Stimulated activated naive CD8-positive, alpha-beta T cell treated with anti-CD3 and anti-CD28 coated beads, Interleukin-15, Interleukin-2, amounts not matched to agents 100 ng/mL and 50 ng/mL, for 24 hours (primary cell): Measurements from ENCODE around the gene EML5.

Experiments
- H3K27ac Mint-ChIP-seq: one replicate; pipeline ENCODE4 v1.8.0; 2021; ENCODE audit warnings: mild to moderate bottlenecking, mixed read lengths
- H3K27me3 Mint-ChIP-seq: one replicate; pipeline ENCODE4 v1.8.0; 2021; ENCODE audit warnings: mixed read lengths
- H3K36me3 Mint-ChIP-seq: one replicate; pipeline ENCODE4 v1.8.0; 2021; ENCODE audit warnings: low read depth, mixed read lengths
- H3K4me1 Mint-ChIP-seq: one replicate; pipeline ENCODE4 v1.8.0; 2021; ENCODE audit warnings: low read depth, mixed read lengths
- H3K4me3 Mint-ChIP-seq: one replicate; pipeline ENCODE4 v1.8.0; 2021; ENCODE audit warnings: mild to moderate bottlenecking, mixed read lengths
- H3K9me3 Mint-ChIP-seq: one replicate; pipeline ENCODE4 v1.8.0; 2021; ENCODE audit warnings: mixed read lengths

Gene EML5

DNA sequence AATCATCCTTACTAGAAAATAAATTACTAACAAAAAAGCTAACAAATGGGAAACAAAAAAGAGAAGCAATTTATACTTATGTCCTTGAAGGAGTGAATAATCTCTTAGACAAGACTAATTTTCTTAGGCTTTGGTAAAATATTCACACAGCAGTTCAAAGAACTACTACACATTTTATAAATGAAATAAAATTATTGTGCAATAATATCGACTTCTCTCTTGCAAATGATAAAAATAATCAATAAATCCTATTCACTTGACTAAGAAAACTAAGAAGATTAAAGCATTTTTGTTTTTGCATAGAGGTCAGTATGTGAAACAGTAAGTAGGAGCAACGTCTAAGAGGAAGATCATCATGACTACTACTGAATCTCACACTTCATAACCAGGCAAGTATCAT lies 82.0 kb downstream of the EML5 start:
- H3K9me3 Mint-ChIP-seq, result no peaks in the 10 kb centered on the region
- H3K36me3 Mint-ChIP-seq, result peaks cover 7% of the 10 kb centered on the region
- H3K27ac Mint-ChIP-seq, result no peak overlapping the region
- H3K4me1 Mint-ChIP-seq, result no peaks in the 10 kb centered on the region
- no peak overlapping the region for H3K4me3 Mint-ChIP-seq
- H3K27me3 Mint-ChIP-seq, result no peaks in the 10 kb centered on the region

DNA sequence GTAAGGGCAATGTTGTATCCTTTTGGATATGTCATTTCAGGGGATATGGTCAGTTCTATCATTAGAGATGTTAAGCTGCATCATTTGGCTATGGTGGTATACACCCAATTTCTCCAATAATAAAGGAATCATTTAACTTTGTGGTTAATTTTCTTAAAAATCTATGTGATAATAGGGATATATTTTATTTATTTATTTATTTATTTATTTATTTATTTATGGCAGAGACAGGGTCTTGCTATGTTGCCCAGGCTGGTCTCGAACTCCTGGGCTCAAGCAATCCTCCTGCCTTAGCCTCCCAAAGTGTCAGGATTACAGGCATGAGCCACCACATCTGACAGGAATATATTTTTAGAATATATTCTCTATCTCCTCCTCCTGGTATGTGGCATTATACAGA lies 85.7 kb downstream of the EML5 start:
- H3K4me1 Mint-ChIP-seq, result no peaks in the 10 kb centered on the region
- H3K9me3 Mint-ChIP-seq, result no peaks in the 10 kb centered on the region
- no peak overlapping the region for H3K4me3 Mint-ChIP-seq
- peaks cover 26% of the 10 kb centered on the region for H3K36me3 Mint-ChIP-seq
- no peak overlapping the region for H3K27ac Mint-ChIP-seq
- H3K27me3 Mint-ChIP-seq, result no peaks in the 10 kb centered on the region

DNA sequence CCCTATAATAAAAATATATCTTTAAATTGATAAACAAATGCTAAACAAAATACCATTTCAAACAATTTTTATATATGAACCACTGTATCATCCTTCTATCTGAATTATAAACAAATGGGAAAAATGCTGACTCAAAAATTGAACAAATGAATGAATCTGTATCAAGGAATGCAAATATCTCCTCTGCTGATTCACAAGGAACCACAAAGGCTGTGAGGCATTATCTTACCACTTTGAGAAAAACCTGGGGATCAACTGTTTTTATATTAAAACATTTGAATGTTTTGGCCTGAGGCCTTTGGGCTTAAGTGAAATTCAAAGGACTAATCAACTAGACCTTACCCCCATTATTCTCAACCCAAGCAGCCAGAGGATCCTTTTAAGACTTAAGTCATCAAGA lies 86.3 kb downstream of the EML5 start:
- no peaks in the 10 kb centered on the region for H3K9me3 Mint-ChIP-seq
- H3K4me3 Mint-ChIP-seq, result no peak overlapping the region
- peaks cover 26% of the 10 kb centered on the region for H3K36me3 Mint-ChIP-seq
- no peak overlapping the region for H3K27ac Mint-ChIP-seq
- H3K4me1 Mint-ChIP-seq, result no peaks in the 10 kb centered on the region
- H3K27me3 Mint-ChIP-seq, result no peaks in the 10 kb centered on the region

DNA sequence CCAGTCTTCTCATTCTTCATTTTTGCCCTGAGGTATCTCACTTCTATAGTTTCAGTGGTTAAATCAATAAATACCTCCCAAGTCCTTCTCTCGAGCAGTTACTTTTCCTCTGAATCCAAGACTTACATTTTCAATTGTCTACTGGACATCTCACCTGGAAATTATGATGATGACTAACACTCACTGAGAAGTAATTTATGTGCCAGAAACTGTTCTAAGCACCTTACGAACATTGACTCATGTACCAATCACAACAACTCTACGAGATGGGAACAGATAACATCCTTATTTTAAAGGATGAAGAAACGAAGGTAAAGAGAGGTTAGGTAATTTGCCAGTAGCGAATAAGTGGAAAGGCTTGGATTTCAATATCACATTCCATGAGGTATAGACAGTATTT lies 94.1 kb downstream of the EML5 start:
- no peak overlapping the region for H3K4me3 Mint-ChIP-seq
- H3K27ac Mint-ChIP-seq, result no peak overlapping the region
- no peaks in the 10 kb centered on the region for H3K27me3 Mint-ChIP-seq
- H3K9me3 Mint-ChIP-seq, result no peaks in the 10 kb centered on the region
- no peaks in the 10 kb centered on the region for H3K4me1 Mint-ChIP-seq
- peaks cover 12% of the 10 kb centered on the region for H3K36me3 Mint-ChIP-seq

DNA sequence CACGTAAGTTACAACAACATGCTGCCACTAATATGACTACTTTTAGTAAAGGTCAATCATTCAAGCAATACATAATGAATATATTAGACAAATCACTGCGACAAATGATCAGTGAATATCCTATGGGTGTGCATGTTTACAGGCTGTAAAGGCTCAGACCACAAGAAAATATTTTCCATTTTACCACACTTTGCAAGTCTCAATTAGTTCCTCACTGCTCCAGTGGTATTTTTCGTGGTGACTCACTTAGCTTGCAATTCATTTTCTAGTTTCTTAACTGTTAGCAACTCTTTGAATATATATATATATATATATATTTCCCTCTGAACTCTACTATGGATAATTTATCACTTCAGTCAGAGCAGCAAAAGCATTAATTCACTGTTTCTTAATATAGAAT lies 96.9 kb downstream of the EML5 start:
- H3K4me3 Mint-ChIP-seq, result no peak overlapping the region
- H3K36me3 Mint-ChIP-seq, result peaks cover 8% of the 10 kb centered on the region
- H3K9me3 Mint-ChIP-seq, result no peaks in the 10 kb centered on the region
- H3K27ac Mint-ChIP-seq, result no peak overlapping the region
- H3K27me3 Mint-ChIP-seq, result no peaks in the 10 kb centered on the region
- H3K4me1 Mint-ChIP-seq, result no peaks in the 10 kb centered on the region

DNA sequence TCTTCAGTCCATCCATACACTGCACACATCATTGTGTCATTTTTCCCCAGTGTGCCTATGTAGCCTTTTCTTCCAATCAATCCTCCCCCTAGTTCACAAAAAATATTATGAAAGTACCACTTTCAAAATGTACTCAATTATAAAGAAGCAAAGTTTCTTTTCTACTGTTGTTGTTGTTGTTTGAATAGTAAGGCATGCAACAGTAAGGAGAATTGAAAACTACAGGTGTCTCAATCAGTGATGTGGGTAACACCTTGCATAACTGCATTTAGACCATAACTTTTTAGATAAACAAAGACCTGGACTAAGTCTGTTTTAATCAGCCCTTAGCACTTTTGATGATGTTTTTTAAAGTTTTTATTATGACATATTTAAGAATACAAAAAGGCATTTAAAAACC lies 104.4 kb downstream of the EML5 start:
- Mint-ChIP-seq H3K4me1 (no peaks in the 10 kb centered on the region), H3K27me3 (no peaks in the 10 kb centered on the region), H3K4me3 (no peak overlapping the region), H3K9me3 (no peaks in the 10 kb centered on the region), H3K27ac (no peak overlapping the region), H3K36me3 (peaks cover 13% of the 10 kb centered on the region)

DNA sequence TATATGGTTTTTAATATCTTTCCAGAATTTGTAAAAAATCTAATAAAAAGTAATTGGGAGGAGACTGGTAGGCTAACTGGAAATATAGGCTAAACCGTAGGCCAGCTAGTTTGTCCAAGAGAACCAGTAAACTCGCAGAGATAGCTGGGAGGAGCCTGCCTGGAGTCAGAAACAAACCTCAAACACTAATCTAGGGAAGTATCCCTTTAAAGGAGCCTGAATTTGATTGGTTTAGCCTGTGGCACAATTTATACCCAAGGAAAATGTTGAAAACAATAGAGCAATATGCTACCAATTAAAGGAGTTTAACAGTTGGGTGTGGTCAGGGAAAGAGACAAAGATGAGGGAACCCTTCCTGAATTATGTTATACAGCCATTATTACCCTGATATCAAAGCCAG lies 109.6 kb downstream of the EML5 start:
- no peaks in the 10 kb centered on the region for H3K4me1 Mint-ChIP-seq
- no peaks in the 10 kb centered on the region for H3K9me3 Mint-ChIP-seq
- H3K36me3 Mint-ChIP-seq, result peaks cover 13% of the 10 kb centered on the region
- H3K27ac Mint-ChIP-seq, result no peak overlapping the region
- no peaks in the 10 kb centered on the region for H3K27me3 Mint-ChIP-seq
- H3K4me3 Mint-ChIP-seq, result no peak overlapping the region

DNA sequence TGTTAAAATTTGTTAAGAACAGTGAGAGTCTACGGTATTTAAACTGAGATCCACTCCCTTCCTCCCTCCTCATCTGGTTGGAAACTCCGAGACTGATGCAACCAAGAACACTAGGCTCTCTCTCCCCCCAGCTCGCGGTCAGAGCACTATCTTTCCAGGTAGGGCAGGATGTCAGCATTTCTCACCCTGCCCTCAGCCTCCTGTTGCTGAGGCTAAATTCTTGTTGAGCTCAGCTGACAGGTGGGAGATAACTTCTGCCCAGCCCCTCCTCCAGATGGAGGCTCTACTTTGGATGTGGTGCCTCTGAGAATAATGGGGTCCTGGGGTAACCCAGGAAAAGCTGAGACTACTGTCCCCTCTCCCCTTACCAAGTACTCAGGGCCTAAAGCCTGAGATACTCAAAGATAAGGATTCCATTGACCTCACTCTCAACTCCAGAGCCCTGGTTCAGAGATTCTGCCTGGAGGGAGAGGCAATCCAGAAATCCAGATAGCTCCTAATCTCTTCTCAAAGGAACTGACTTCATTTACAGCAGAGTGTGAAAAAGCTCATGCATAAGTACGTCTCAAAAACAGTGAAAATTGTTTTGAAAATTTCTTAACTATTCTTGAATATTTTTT lies 110.1 kb downstream of the EML5 start:
- Mint-ChIP-seq H3K27ac (no peak overlapping the region), H3K36me3 (peaks cover 13% of the 10 kb centered on the region), H3K27me3 (no peaks in the 10 kb centered on the region), H3K9me3 (no peaks in the 10 kb centered on the region), H3K4me1 (no peaks in the 10 kb centered on the region), H3K4me3 (no peak overlapping the region)

DNA sequence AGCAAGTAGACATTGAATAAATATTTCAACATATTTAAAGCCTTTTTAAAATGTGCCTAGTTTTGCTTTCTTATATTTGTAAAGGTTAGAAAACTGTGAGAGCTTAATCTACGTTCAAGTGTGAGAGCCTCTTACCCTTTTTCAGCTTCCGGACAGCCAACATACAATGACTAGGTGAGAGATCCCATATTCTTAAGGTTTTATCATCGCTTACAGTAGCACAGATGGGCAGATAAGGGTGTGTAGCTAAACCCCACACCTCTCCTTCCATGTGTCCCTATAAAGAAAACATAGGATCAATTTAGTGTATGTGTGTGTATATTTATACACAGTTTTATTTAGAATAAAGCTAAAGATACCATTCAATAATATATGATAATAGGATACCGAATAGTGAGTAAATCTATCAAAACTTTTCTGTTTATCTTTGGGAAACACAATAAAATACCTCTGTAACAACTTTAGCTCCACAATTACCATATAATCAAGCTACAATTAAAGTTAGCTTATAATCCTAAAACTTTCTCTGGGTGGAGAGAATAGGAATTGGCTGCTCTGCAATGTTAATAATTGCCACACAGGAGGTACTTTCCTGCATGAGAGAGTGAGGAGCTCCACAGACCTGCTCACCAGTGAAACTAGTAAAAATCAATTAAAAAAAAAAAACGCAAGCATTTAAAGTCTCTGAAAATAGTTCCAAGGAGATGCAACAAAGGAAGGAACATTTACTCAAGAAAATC lies 110.8 kb downstream of the EML5 start:
- H3K36me3 Mint-ChIP-seq, result peaks cover 13% of the 10 kb centered on the region
- H3K27ac Mint-ChIP-seq, result no peak overlapping the region
- no peaks in the 10 kb centered on the region for H3K4me1 Mint-ChIP-seq
- no peak overlapping the region for H3K4me3 Mint-ChIP-seq
- no peaks in the 10 kb centered on the region for H3K9me3 Mint-ChIP-seq
- no peaks in the 10 kb centered on the region for H3K27me3 Mint-ChIP-seq

DNA sequence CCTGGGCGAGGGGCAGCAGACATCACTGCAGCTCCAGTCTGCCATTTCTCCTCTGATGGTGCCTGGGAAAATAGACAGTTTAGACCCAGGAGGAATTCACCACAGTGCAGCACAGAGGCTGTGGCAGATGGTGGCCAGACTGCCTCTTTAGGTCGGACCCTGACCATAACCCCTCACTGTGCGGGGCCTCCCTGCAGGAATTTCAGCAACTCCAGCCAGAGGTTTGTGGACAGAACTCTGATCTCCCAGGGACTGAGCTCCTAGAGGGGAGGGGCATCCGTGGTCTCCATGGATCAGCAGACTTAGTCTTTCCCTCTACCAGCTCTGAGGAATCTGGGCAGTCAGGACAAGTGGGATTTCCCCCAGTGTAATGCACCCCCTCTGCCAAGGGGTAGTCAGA lies 123.4 kb downstream of the EML5 start:
- Mint-ChIP-seq H3K9me3 (peaks cover 5% of the 10 kb centered on the region), H3K27me3 (no peaks in the 10 kb centered on the region), H3K36me3 (peaks cover 21% of the 10 kb centered on the region), H3K27ac (no peak overlapping the region), H3K4me3 (no peak overlapping the region), H3K4me1 (peaks cover 11% of the 10 kb centered on the region)

DNA sequence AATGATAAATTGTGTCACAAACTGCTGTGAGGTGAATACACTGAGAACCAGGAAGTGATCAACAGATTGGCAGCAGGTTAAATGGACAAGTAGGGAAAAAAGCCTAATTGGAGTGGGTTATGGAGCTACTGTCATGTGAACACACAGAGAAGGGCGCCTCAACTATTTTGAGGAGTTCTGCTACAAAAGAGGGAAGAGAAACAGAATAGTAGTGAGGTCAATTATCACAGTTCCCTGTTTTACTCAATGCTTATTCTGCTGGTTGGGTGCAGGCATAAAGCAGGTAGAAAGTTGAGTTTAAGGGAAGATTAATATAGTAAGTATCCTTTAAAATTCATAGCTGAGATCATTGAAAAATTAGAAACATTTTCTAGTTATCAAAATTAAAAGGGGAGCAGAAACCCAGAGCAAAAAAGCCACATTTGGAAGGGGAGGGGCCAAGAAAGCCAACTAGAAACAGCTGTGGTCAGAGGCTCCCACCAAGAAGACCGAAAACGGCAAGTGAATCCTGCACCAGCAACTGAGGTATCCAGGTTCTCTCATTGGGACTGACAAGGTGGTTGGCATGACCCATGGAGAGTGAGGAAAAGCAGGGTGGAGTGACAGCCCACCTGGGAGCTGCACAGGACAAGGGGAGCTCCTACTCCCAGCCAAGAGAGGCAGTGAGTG lies 124.2 kb downstream of the EML5 start:
- Mint-ChIP-seq H3K27me3 (no peaks in the 10 kb centered on the region), H3K9me3 (peaks cover 5% of the 10 kb centered on the region), H3K27ac (peak overlapping the region; percentile 19), H3K4me3 (no peak overlapping the region), H3K36me3 (peaks cover 19% of the 10 kb centered on the region), H3K4me1 (peaks cover 11% of the 10 kb centered on the region)

DNA sequence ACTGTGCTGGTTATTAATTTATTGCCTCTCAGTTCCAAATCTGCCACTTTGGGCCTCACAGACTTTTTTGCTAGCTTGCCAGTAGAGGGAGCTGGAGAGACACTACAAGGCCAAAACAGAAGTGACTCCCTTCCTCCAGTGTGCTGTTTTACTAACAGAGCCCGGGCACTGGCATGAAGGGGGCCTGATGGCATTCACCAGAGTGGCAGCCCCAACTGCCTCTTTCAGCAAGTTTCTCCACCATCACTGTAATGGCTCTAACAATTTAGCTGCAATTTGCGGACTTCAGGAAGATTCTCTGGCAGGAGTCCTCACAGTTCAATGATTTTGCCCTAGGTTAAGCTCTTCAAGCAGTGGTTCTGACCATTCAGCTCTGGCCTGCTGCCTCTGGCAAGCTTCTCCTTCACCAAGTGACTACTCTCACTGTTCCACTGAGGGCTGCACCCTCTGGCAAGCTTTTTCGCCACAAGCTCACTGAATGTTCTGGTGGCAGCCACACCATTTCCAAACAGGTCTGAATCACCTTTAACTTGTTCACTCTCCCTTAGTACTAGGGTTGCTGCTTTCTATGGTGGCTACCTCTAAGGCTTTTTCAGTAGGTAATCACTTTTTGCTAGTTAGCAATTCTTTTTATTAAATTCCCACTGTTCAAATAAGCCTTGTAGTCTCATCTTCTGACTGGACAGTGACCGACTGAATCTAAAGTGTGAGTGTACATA lies 125.0 kb downstream of the EML5 start:
- H3K4me1 Mint-ChIP-seq, result peaks cover 11% of the 10 kb centered on the region
- H3K27me3 Mint-ChIP-seq, result no peaks in the 10 kb centered on the region
- no peak overlapping the region for H3K4me3 Mint-ChIP-seq
- H3K36me3 Mint-ChIP-seq, result peaks cover 14% of the 10 kb centered on the region
- H3K27ac Mint-ChIP-seq, result peak overlapping the region; percentile 19
- H3K9me3 Mint-ChIP-seq, result peaks cover 5% of the 10 kb centered on the region

DNA sequence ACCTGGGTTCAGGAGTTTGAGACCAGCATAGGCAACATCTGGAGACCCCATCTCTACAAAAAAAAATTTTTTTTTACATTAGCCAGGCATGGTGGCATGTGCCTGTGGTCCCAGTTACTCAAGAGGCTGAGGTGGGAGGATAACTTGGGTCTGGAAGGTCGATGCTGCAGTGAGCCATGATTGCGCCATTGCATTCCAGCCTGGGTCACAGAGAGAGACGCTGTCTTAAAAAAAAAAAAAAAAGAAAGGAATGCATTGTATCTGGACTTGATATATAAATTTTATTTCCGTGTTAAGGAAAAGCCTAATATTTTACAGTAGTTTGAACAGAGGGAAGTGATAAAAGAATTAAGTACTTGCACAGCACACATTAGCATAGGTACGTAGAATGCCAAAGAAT lies 132.7 kb downstream of the EML5 start:
- Mint-ChIP-seq H3K36me3 (peaks cover 22% of the 10 kb centered on the region), H3K27me3 (no peaks in the 10 kb centered on the region), H3K9me3 (no peaks in the 10 kb centered on the region), H3K27ac (no peak overlapping the region), H3K4me1 (no peaks in the 10 kb centered on the region), H3K4me3 (no peak overlapping the region)

DNA sequence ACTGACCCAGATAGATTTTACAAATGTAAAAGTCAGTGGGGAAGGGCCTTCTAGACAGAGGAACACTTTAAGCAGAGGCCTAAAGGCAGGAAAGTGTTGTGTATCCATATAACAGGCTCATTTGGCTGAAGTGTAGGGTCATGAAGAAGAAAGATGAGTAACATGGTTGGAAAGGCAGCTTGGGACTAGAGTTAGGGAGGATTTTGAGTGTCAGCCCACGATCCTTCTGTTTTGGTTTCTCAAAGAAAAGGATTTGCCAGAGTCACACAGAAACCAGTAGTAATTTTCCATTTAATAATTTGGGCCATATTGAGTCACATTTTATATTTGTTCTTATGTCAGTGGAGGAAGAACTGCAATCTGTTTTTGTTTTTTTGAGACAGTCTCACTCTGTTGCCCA lies 153.5 kb downstream of the EML5 start:
- peaks cover 48% of the 10 kb centered on the region for H3K36me3 Mint-ChIP-seq
- H3K9me3 Mint-ChIP-seq, result peaks cover 26% of the 10 kb centered on the region
- H3K4me1 Mint-ChIP-seq, result no peaks in the 10 kb centered on the region
- H3K27me3 Mint-ChIP-seq, result no peaks in the 10 kb centered on the region
- no peak overlapping the region for H3K4me3 Mint-ChIP-seq
- no peak overlapping the region for H3K27ac Mint-ChIP-seq

DNA sequence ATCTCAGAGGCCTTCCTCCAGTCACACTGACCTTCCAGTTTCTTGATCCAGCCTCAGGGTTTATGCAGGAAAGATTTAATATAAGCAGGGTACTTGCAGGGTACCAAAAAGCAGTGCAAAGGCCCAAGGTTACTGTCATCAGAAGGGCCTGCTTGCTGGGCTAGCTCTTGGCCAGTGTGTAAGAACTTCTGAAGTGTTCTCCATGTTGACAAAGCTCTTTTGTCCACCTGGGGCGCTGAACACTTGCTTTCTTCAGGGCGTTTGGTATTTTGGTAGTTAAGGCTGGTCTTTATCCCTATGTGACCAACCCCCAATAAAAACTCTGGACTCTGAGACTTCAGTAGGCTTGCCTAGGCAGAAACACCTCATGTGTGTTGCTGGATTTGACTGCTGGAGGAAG lies 160.2 kb downstream of the EML5 start:
- Mint-ChIP-seq H3K9me3 (no peaks in the 10 kb centered on the region), H3K4me1 (no peaks in the 10 kb centered on the region), H3K27me3 (no peaks in the 10 kb centered on the region)

More for the DNA sequence above, 160.2 kb downstream of the EML5 start:
- H3K27ac Mint-ChIP-seq, result no peak overlapping the region
- no peaks in the 10 kb centered on the region for H3K36me3 Mint-ChIP-seq
- no peak overlapping the region for H3K4me3 Mint-ChIP-seq
